Esophagus muscularis mucosa (tissue), 4 donors: Measurements from ENCODE around the gene CNKSR2. TPM values are rescaled to one million over a fixed set of nuclear protein-coding genes. Genes with fewer than 3 reads are reported as not detected.

ENCODE experiments used
- DNase-seq: peaks from one replicate; pipeline ENCODE4 v3.0.0-alpha.2; 2017; ENCODE audit errors: extremely low spot score
- H3K27ac ChIP-seq, 4 donors: fragments of 200-600 bp; sonication (generic); replicated peaks in 1 of 4; 1 replicate in 3 of 4; 2 replicates in 1 of 4; pipeline ENCODE4 v1.5.1; 2016 to 2019; ENCODE audit warnings: mild to moderate bottlenecking in 1 of 4
- H3K27me3 ChIP-seq, 4 donors: fragments of 200-600 bp; sonication (generic); one replicate each; pipeline versions ENCODE4 v1.5.1 to v1.6.0; 2016 to 2019
- H3K36me3 ChIP-seq, 4 donors: fragments of 200-600 bp; sonication (generic); one replicate each; pipeline ENCODE4 v1.5.1; 2016 to 2019
- H3K4me1 ChIP-seq, 4 donors: fragments of 200-600 bp; sonication (generic); one replicate each; pipeline ENCODE4 v1.5.1; 2016 to 2019
- H3K4me3 ChIP-seq, 4 donors: fragments of 200-600 bp; sonication (generic); 1 replicate in 2 of 4; 2 replicates in 2 of 4; pipeline ENCODE4 v1.5.1; 2016 to 2019; ENCODE audit warnings: mild to moderate bottlenecking in 4 of 4, moderate library complexity in 1 of 4
- H3K9me3 ChIP-seq, 4 donors: fragments of 200-600 bp; sonication (generic); 1 replicate in 3 of 4; 2 replicates in 1 of 4; pipeline ENCODE4 v1.5.1; 2016 to 2019
- EP300 ChIP-seq: sonication (generic); formaldehyde crosslinking; IDR thresholded peaks from one replicate; pipeline ENCODE4 v1.6.1; 2017; ENCODE audit warnings: antibody characterized with exemption
- POLR2A ChIP-seq: fragments of 450-650 bp; IDR thresholded peaks from one replicate; pipeline ENCODE4 v1.6.1; 2017; ENCODE audit warnings: antibody characterized with exemption, moderate library complexity, mild to moderate bottlenecking, low read depth
- POLR2AphosphoS5 ChIP-seq, 2 donors: sonication (generic); formaldehyde crosslinking; IDR thresholded peaks; one replicate each; pipeline ENCODE4 v1.6.1; 2017; ENCODE audit warnings: antibody characterized with exemption in 2 of 2
- WGBS: methylation state at CpG from one replicate; pipeline ENCODE4 v1.1.5; 2018; 5-methylcytosine and 5-hydroxymethylcytosine counted together
- intact Hi-C: fragments of 100-400 bp; cut with DNase I; formaldehyde crosslinking; loops from one replicate; pipeline ENCODE4 v1.15.1; 2023
- total RNA-seq, 4 donors: library from RNA; depleted of rRNA; stranded (reverse); fragments of >200 nt; gene quantifications; one replicate each; pipeline versions ENCODE4 v1.1.0 to v1.2.1, GENCODE V29; 2016
- TF ChIP-seq, protein P1 (sequence below), 3 experiments: fragments of 200-600 bp in 2 of 3; fragments of 450-650 bp in 1 of 3; sonication (generic) in 2 of 3; IDR thresholded peaks; one replicate each; pipeline ENCODE4 v1.5.1; 2017 to 2019; ENCODE audit warnings: antibody characterized with exemption in 3 of 3, mild to moderate bottlenecking in 2 of 3, moderate library complexity in 1 of 3

The CNKSR2 gene
- total RNA-seq, 4 donors from 2014 or later, result 7.4 to 14.1 (median 9.6) TPM

DNA sequence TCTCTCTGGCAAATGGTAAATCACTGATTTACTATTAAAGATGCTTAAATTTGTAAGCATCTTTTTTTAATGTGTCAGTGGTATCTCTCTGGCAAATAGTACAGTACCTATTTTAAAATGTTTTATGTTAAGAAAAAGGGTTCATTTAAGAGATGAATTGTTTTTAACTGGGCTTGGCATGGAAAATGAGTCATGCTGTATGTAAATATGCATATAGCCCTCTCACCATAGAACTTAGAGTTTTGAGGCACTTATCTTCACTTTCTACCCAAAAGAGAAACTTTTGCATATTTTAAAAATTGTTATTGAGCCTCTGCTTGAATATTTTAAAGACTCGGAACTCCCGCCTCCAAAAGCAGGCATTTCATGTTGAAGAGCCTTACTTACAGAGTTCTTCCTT, 246.0 kb downstream of the CNKSR2 start:
- no peak overlapping the region for H3K27ac ChIP-seq
- no peaks in the 10 kb centered on the region for H3K27me3 ChIP-seq
- H3K9me3 ChIP-seq, result no peaks in the 10 kb centered on the region
- H3K36me3 ChIP-seq, result no peaks in the 10 kb centered on the region
- intact Hi-C loops, result no loop called here
- no peak overlapping the region for H3K4me3 ChIP-seq
- DNase-seq, result no peak
- peaks cover 0 to 10% (median 3%) of the 10 kb centered on the region in 4 donors for H3K4me1 ChIP-seq
- WGBS, result 82% methylated on average over 2 of the region's 2 CpGs
- TF ChIP-seq POLR2AphosphoS5 (IDR thresholded peaks at IDR 0.05) (no peak), POLR2A (no peak), EP300 (no peak)
- TF ChIP-seq, protein P1, sequence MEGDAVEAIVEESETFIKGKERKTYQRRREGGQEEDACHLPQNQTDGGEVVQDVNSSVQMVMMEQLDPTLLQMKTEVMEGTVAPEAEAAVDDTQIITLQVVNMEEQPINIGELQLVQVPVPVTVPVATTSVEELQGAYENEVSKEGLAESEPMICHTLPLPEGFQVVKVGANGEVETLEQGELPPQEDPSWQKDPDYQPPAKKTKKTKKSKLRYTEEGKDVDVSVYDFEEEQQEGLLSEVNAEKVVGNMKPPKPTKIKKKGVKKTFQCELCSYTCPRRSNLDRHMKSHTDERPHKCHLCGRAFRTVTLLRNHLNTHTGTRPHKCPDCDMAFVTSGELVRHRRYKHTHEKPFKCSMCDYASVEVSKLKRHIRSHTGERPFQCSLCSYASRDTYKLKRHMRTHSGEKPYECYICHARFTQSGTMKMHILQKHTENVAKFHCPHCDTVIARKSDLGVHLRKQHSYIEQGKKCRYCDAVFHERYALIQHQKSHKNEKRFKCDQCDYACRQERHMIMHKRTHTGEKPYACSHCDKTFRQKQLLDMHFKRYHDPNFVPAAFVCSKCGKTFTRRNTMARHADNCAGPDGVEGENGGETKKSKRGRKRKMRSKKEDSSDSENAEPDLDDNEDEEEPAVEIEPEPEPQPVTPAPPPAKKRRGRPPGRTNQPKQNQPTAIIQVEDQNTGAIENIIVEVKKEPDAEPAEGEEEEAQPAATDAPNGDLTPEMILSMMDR (IDR thresholded peaks at IDR 0.05), result no peak

DNA sequence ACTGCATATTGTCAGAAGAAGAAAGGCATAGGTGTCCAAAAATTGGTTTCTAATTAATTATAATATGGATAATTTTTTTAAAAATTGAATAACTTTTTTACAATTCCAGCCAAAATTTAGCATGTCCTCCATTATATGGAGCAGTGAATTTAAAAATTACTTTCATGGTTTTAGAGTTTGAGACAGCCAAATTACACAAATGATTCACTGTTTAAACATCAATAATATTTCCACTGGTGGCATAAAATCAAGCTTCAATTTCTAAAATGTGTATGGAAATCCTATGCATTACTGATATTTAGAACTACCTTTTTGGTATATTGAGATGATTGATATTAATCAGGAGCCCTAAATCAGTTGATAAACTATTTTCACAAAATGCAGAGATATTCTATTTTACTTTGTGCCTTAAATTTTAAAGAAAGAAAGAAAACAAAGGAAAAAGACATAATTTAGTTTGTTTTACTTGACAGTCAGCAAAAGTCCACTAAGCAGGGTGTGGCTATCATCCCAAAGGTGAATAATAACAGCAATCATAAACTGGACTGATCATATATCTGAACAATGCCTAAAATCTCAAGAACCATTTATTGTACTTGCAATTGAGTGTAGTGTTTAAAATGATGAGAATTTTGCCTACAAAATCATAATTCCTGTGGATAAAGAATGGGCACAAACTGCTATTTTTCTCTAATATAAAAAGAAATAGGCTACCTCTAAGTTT, 249.7 kb downstream of the CNKSR2 start:
- Histone ChIP-seq H3K27me3 (no peaks in the 10 kb centered on the region), H3K27ac (no peak overlapping the region), H3K9me3 (peaks cover 0 to 8% (median 0%) of the 10 kb centered on the region in 4 donors), H3K36me3 (no peaks in the 10 kb centered on the region), H3K4me1 (no peaks in the 10 kb centered on the region), H3K4me3 (no peak overlapping the region)
- intact Hi-C loops, result no loop called here
- no peak for DNase-seq
- TF ChIP-seq POLR2AphosphoS5 (IDR thresholded peaks at IDR 0.05) (no peak), POLR2A (no peak), EP300 (no peak)
- TF ChIP-seq, protein P1 (IDR thresholded peaks at IDR 0.05), result no peak

DNA sequence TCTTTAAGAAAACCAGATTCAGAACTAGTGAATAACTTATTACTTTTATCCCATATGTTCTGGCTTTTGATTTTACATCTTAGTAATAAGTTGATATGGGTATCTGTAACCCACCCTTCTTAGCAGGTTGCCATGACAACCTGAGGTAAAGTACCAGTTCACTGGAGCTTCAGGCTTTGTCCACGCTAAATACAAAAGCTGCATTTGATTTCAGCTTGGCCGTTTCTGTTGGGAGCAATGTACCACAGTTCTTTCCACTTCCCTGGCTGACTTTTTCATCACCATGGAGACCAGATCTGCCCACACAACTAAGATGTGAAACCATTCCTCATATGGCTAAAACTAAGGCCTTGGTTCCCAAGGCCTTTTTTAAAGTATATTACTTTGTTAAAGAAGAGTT, 257.8 kb downstream of the CNKSR2 start:
- Histone ChIP-seq H3K36me3 (no peaks in the 10 kb centered on the region), H3K27me3 (no peaks in the 10 kb centered on the region), H3K27ac (no peak overlapping the region), H3K4me1 (no peaks in the 10 kb centered on the region), H3K4me3 (no peak overlapping the region), H3K9me3 (peaks cover 0 to 8% (median 0%) of the 10 kb centered on the region in 4 donors)
- TF ChIP-seq POLR2AphosphoS5 (IDR thresholded peaks at IDR 0.05) (no peak), POLR2A (no peak), EP300 (no peak)
- TF ChIP-seq, protein P1 (IDR thresholded peaks at IDR 0.05), result no peak
- DNase-seq, result no peak
- 38% methylated on average over 2 of the region's 2 CpGs for WGBS
- intact Hi-C loops, result no loop called here

DNA sequence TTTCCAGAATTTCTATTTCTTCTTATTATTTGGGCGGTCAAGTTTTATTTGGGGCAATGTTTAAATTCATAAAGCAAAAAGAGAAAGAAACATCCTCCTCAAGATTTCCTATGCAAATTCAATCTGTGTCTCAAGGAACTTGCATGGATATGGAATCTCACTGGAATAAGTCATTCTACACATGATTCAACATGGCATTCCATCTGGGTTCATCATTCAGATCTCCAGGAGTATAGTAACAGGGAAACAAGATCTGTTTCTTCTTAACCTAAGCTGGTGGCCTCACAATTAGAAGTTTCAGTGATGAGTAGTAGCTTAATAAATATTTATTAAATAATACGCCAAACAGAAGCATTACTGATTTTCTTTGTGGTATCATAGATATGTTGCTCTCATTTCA, 264.1 kb downstream of the CNKSR2 start:
- 81% methylated on average over 2 of the region's 2 CpGs for WGBS
- Histone ChIP-seq H3K9me3 (no peaks in the 10 kb centered on the region), H3K4me3 (no peak overlapping the region), H3K36me3 (no peaks in the 10 kb centered on the region), H3K27ac (no peak overlapping the region), H3K4me1 (no peaks in the 10 kb centered on the region), H3K27me3 (no peaks in the 10 kb centered on the region)
- intact Hi-C loops, result no loop called here
- TF ChIP-seq POLR2A (no peak), POLR2AphosphoS5 (IDR thresholded peaks at IDR 0.05) (no peak)
- TF ChIP-seq, protein P1 (IDR thresholded peaks at IDR 0.05), result no peak
- DNase-seq, result no peak

DNA sequence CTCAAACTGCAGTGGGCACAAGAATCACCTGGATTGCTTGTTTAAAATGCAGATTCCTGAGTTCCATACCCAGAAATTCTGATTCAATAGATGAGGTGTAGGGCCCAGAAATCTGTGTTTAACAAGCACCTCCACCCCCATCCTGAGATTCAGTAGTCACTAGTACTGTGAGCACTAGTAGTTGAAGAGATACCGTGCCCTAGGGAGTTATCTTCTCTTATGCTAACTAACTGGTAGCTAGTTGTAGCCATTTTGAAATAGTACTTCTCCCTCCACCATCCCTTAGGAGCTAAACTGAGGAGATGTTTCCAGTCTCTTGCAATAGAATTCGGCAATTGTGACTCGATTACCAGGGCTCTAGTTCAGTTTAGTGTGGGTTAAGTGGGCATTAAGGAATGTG, 265.6 kb downstream of the CNKSR2 start:
- Histone ChIP-seq H3K4me1 (no peaks in the 10 kb centered on the region), H3K36me3 (no peaks in the 10 kb centered on the region), H3K9me3 (no peaks in the 10 kb centered on the region), H3K27ac (no peak overlapping the region), H3K27me3 (no peaks in the 10 kb centered on the region), H3K4me3 (no peak overlapping the region)
- TF ChIP-seq POLR2AphosphoS5 (IDR thresholded peaks at IDR 0.05), result no peak
- intact Hi-C loops, result no loop called here
- DNase-seq, result no peak
- 85% methylated on average over 3 of the region's 3 CpGs for WGBS
